ENCODE results near the gene FGFR4. TPM values are rescaled to one million over a fixed set of nuclear protein-coding genes. Genes with fewer than 3 reads are reported as not detected.

FGFR4 gene
- total RNA-seq, 1 donor from 2014 or later, result 2.4 TPM

DNA sequence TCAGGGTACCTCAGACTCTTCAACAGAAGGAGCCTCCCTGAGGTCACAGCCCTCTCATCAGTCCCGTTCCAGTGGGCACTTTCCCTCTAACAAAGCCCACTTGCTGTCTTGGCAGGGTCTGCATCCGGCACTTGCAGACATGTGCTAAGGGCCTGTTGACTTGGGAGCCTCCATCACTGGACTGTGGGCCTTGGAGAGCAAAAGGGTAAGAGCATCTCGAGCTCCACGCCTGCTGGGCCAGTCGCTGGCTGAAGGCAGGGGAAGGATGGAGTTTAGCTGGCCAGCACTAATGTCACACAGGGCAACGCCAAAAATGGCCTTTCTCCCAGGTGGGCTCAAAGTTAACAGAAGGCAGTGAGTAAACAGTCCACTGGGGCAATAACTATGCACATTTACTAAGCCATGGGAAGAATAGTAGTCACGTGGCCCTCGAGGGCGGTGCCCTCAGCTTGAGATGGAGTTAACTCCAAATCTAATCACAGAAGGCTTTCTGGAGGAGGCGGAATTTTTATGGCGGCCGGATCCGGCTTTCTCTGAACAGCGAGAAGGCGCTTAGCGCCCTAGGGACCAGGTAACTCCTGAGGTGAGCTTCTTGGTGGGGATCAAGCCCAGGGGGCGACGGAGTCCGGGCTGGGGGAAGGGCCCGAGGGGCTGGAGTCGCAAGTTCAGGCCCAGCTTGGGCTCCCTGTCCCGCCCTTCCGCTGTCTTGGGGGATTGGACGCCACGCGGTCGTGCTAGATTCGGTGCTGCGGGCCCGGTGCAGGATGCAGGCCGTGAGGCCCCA, 44.8 kb downstream of the FGFR4 start:
- DNase-seq (ENCODE audit: low read depth in 2 of 2), result no peak

DNA sequence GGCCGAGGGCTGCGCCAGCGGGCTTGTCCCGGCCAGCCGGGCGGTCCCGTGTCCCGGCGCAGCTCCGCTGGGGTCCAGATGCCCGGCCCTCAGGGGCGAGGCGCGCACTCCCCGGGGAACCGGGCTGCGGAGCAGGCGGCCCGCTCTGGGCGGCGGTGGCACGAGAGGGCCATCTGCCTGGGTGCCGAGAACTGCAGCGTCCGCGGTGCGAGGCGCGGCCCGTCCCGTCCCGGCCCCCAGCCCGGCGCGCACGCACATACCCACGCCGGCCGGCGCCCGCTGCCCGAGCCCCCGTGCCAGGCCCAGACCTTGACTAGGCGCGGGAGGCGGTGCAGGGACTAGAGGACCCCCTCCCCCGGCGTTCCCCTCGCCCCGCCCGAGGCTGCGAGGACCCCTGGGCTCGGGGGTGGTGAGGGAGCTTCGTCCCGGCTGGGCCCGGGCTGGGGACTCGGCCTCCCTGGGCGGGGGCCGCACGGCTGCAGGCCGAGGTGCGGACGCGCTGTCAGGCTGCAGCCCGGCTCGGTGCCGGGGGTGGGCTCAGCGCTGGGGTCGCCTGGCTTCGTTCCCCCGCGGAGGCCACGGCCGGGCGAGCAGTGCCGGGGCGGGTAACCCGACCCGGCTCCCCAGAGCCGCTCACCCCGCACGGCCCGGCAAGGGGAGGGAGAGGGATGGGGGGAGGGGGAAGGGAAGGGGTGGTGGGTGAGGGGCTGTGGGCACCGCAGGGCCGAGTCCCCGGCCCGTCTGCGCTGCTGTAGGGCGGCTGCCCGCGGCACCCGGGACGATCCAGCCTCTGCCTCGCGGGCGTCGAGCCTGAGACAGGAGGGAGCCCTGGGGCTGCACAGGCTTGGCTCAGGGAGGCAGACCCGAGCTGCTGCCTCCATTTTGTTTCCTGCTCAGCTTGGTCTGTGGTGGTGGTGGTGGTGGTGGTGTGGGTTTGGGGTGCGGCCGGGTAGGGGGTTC, 45.7 kb downstream of the FGFR4 start:
- no peak for DNase-seq (ENCODE audit: low read depth in 2 of 2)

DNA sequence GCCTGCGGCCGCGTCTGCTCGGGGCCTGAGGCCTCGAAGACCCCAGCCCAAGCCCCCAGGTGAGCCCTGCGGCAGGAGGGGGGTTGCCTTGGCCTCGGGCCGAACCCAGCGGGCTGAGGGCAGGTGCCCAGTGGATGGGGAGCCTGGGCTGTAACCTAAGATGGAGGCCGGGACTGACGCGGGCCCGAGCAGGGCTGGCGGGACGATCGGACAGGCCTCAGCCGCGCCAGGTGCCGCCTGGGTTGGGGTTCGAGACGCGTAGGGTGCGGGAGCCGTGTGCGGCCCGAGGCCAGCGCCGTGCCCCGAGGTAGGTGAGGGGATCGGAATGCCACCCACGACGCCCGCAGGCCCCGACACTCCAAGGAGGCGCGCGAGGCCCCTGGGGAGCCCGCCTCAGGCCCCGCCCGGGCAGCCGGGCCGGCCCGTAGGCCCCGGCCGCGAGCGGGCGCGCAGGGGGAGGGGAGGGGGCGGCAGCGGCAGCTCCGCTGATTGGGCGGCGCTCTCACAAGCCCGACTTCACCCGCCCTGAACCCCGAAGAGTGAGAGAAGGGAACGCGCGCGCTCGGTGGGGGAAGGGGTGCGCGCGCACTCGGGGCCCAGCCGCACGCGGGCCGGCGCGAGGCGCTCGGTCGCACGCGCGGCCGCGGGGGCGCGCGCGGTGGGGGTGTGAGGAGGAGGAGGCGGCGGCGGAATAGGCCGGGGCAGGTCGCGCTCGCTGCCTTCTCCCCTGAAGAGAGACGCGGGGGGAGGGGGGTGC, 46.6 kb downstream of the FGFR4 start, which contains the start of gene NSD1:
Gene NSD1, plus strand, starts transcription at position 678 of the 757 bp plus-strand sequence. CDS start 1,331 bp downstream, outside the sequence.
- peak; percentile 24 to 71 for DNase-seq (ENCODE audit: low read depth in 2 of 2)

DNA sequence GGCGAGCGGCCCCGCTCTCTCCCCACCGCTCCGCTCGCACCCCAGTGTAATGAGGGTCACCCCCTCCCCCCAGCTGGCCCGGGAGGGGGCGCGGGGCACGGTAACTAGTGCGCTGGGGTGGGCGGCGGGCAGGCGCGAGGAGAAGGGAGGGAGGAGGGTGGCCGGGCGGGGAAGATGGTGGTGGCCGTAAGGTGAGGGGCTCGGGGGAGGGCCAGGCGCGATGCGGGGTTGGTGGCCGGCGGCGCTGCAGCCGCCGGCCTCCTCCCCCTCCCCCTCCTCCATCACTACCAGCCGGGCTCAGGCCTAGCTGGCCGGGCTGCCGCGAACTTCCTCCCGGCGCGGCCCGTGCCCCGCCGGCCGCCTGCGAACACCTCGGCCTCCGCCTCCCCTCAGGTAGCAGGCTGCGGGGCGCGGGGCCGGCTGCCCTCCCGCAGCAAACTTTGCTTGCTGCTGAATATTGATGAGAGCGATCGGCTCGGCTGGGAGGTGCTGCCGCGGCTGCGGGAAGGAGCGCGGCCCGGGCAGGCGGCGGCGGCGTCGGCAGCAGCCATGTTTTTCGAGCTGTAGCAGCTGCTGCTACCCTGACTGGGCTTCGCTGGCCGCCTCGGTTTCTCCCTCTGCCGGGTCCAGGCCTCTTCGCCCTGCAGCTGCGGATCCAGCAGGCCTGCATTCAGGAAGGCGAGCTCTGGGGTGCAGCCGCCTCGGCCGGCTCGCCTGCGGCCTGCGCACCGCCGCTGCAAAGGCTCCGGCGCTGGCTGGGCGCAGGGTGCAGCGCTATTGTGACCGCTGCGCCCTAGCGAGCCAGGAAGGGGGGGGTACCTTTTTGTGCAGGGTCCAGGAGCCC, 47.4 kb downstream of the FGFR4 start:
- peak; percentile 11 to 63 for DNase-seq (ENCODE audit: low read depth in 2 of 2)

DNA sequence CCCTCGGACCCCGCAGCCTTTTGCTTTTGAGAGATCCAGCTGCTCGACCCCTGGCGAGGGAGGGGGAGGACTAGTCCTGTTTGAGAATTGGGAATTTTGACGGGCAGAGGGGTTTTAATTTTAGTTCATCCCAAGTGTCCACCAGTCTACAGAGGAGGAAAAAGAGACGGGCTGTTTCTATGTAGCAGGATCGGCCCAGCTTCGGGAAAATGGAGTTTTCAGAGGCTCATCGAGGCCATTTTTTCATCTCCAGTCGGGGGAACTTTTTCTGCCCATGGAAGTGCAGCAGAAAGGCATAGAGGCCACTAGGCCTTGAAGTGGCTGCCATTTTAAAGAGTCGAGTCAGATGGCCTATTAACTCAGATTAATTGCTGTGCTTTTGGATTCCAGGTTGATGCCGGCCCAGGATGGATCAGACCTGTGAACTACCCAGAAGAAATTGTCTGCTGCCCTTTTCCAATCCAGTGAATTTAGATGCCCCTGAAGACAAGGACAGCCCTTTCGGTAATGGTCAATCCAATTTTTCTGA, 48.0 kb downstream of the FGFR4 start:
- no peak for DNase-seq (ENCODE audit: low read depth in 2 of 2)

DNA sequence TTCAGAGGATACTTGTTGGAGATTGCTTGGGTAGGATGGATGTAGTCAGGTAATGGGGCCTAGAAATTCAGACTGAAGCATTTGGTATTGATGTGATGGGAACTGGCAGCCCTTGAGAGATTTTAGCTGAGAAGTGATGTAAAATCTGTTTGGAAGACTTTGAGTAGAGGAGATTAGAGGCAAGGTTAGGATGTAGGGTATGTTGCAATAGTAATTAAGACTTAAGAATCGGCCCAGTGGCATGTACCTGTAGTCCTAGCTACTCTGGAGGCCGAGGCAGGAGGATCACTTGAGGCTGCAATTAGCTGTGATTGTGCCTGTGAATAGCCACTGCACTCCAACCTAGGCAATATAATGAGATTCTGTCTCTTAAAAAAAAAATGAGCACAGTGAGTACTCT, 53.6 kb downstream of the FGFR4 start:
- no peak for DNase-seq (ENCODE audit: low read depth in 2 of 2)

DNA sequence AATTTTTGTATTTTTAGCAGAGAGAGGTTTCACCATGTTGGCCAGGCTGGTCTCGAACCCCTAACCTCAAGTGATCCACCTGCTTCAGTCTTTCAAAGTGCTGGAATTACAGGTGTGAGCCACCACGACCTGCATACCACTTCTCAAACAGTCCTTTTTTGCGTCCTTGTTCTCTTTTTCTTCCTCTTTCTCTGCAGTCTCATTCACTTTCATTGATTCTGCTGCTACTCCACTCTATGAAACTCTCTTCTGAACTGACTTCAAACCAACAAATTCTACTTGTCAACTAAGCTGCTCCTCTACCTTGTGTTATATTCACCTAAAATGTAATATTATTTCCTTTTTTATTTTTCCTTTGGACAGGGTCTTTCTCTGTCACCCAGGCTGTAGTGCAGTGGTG, 54.8 kb downstream of the FGFR4 start:
- no peak for DNase-seq (ENCODE audit: low read depth in 2 of 2)

DNA sequence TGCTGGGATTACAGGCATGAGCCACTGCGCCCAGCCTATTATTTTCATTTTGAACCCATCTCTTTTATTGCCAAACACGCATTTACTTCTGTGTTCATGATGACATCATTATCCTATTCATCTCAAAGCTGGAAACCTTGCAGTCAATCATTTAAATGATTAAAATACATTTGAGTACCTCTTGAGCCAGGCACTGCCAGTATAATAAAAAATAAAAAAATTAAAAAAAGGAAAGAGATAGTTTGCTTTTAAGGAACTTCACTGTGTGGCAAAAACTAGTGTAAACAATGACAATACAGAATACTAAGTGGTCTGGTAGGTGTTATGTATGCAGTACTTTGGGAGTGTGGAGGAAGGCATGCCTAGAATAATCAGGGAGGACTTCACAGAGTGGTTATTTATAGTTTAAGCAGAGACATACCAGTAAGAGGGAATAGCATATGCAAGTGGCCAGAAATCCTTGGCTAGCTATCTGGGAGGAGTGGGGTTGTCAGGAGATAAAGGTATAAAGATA, 55.4 kb downstream of the FGFR4 start:
- DNase-seq (ENCODE audit: low read depth in 2 of 2), result no peak

DNA sequence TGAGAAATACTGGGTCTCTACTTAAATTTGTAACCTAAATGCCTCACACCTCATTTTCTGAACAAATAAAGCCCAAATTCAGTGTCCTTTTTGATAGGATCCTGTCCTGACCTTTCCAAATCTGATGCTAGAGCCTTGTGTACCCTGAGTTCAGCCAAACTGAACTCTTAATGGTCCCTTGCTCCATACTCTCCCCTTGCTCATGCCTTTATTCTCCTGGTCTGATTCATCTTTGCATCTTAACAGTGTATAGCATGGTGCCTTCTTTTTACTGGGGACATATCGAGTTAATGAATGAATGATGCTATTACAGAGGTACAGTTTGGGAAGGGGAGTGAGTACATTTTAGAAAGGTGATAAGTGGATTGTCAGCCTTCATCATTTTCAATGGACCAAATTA, 56.1 kb downstream of the FGFR4 start:
- DNase-seq (ENCODE audit: low read depth in 2 of 2), result no peak

DNA sequence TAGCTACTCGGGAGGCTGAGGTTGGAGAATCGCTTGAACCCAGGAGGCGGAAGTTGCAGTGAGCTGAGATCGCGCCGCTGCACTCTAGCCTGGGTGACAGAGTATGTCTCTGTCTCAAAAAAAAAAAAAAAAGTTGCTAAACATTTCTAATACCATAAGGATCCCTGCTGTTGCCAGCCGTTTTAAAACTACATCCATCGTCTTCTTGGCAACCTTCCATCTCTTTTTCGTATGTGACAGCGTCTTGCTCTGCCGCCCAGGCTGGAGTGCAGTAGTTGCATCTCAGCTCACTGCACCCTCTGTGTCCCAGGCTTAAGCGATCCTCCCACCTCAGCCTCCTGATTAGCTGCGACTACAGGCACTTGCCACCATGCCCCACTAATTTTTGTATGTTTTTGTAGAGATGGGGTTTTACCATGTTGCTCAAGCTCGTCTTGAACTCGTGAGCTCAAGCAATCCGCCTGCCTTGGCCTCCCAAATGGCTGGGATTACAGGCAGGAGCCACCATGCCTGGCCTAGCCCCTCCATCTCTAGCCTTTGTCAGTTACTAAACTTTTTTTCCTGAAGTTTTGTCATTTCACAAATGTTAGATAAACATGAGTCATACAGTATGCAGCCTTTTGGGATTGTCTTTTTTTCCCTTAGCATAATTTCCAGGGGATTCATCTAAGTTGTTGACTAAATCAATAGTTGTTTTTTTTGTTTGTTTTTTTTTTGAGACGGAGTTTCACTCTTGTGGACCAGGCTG, 60.4 kb downstream of the FGFR4 start:
- no peak for DNase-seq (ENCODE audit: low read depth in 2 of 2)

Other genes starting within 250 kb of the FGFR4 start
- gene HK3, start 187.6 kb upstream of the FGFR4 start, total RNA-seq, result not detected in 2 replicates
- gene UIMC1, start 80.1 kb upstream of the FGFR4 start, total RNA-seq, result 30.6 and 30.7 TPM in 2 replicates
- gene ZNF346, start 64.2 kb upstream of the FGFR4 start, total RNA-seq, result 13.6 and 21.5 TPM in 2 replicates
- gene NSD1, start 46.9 kb downstream of the FGFR4 start, total RNA-seq, result 22.9 and 25.8 TPM in 2 replicates
- 8.1 and 15.3 TPM in 2 replicates for gene RAB24, start 216.8 kb downstream of the FGFR4 start, total RNA-seq
- 115 and 117 TPM in 2 replicates for gene PRELID1, start 216.9 kb downstream of the FGFR4 start, total RNA-seq
- 11.8 and 23.6 TPM in 2 replicates for gene MXD3, start 225.0 kb downstream of the FGFR4 start, total RNA-seq